Vagina (tissue), 2 donors: ENCODE data around the gene HPF1.

ENCODE experiments used
- POLR2A ChIP-seq, 2 donors: fragments of 450-650 bp; IDR thresholded peaks; one replicate each; pipeline ENCODE4 v1.6.1; 2017; ENCODE audit warnings: antibody characterized with exemption in 2 of 2, mild to moderate bottlenecking in 2 of 2, moderate library complexity in 2 of 2
- POLR2AphosphoS5 ChIP-seq, 2 donors: sonication (generic); formaldehyde crosslinking; IDR thresholded peaks; one replicate each; pipeline ENCODE4 v1.9.0; 2017; ENCODE audit warnings: antibody characterized with exemption in 2 of 2, mild to moderate bottlenecking in 2 of 2, low read depth in 1 of 2; ENCODE audit not compliant: insufficient read depth in 1 of 2

DNA sequence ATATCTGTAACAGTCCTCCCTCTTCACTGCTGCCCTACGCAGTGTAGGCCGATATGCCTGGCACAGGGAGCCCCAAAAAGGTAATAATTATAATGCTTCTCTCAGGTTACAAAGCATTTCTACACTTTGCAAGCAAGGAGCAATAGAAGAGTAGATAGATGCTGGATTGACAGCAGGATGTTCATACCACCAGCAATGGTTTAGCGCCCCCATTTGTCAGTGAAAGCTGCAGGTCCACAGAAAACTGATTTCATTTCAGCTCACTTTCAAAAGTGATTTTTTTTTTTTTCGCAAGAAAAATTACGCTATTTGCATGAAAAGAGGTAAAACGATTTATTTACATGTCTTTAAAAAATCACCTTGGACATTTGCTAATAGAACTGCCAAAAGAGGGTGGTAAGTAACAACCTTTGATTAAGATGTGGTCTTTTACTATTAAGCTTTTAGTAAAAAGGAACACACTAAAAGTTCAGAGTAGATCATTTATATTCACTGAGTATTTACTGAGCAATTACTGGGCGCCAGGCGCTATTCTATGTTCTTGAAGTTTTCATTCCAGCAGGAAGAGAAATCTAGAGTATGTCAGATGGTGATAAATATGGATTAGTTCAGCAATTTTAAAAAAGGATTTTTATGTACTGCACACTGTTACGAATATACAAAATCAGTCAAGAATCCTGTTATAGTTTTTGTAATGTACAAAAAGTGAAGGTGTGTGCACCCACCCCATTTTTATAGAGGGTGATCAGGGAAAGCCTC is 34.4 kb downstream of the HPF1 start:
- TF ChIP-seq POLR2A (IDR thresholded peaks at IDR 0.05) (no peak), POLR2AphosphoS5 (IDR thresholded peaks at IDR 0.05; ENCODE audit: insufficient read depth in 1 of 2, low read depth in 1 of 2) (no peak)
